ENCODE measurements around the gene DCDC2C. TPM values are rescaled to one million over a fixed set of nuclear protein-coding genes. Genes with fewer than 3 reads are reported as not detected.

Gene DCDC2C
- total RNA-seq, 5 donors from 2014 or later (not counting 1 experiment from before 2014, with no cell fraction given), result not detected

Other genes starting within 250 kb of the DCDC2C start
- gene ADI1, start 184.0 kb upstream of the DCDC2C start, total RNA-seq, result 10 to 100 TPM; 20.9 to 29.0 (median 28.3) TPM
- gene RNASEH1, start 145.2 kb upstream of the DCDC2C start, total RNA-seq, result 10 to 100 TPM; 24.1 to 28.4 (median 25.2) TPM
- gene RPS7, start 128.3 kb upstream of the DCDC2C start, total RNA-seq, result 1,000 to 10,000 TPM; 1,490 to 1,765 (median 1,631) TPM
- 1 to 10 TPM in 1 of 5 donors, under 1 TPM in 1, not detected in 3; 0.35 to 1.8 TPM for gene COLEC11, start 108.5 kb upstream of the DCDC2C start, total RNA-seq
- gene ALLC, start 45.4 kb upstream of the DCDC2C start, total RNA-seq, result not detected